DND-41 (cell line): ENCODE results near the gene SH3RF3.

Experiments used
- EZH2 ChIP-seq: IDR thresholded peaks from 3 replicates; pipeline ENCODE4 v1.6.1; 2012; ENCODE audit warnings: borderline replicate concordance, low read depth, mild to moderate bottlenecking, moderate library complexity, low read length, inconsistent platforms; ENCODE audit not compliant: severe bottlenecking
- TF ChIP-seq, protein P1 (sequence below): IDR thresholded peaks from 2 replicates; pipeline ENCODE4 v1.5.1; 2012; ENCODE audit warnings: borderline replicate concordance, low read length, moderate library complexity, mild to moderate bottlenecking; ENCODE audit not compliant: poor library complexity, severe bottlenecking; ENCODE audit errors: extremely low read depth

GRCh38 chr2:109522063-109522374, 393.0 kb downstream of the SH3RF3 start:
- TF ChIP-seq, protein P1, sequence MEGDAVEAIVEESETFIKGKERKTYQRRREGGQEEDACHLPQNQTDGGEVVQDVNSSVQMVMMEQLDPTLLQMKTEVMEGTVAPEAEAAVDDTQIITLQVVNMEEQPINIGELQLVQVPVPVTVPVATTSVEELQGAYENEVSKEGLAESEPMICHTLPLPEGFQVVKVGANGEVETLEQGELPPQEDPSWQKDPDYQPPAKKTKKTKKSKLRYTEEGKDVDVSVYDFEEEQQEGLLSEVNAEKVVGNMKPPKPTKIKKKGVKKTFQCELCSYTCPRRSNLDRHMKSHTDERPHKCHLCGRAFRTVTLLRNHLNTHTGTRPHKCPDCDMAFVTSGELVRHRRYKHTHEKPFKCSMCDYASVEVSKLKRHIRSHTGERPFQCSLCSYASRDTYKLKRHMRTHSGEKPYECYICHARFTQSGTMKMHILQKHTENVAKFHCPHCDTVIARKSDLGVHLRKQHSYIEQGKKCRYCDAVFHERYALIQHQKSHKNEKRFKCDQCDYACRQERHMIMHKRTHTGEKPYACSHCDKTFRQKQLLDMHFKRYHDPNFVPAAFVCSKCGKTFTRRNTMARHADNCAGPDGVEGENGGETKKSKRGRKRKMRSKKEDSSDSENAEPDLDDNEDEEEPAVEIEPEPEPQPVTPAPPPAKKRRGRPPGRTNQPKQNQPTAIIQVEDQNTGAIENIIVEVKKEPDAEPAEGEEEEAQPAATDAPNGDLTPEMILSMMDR, result no peak
- TF ChIP-seq EZH2, result no peak
